ENCODE measurements around the gene CFAP107. TPM values are rescaled to one million over a fixed set of nuclear protein-coding genes. Genes with fewer than 3 reads are reported as not detected.

The CFAP107 gene
- total and polyA plus RNA-seq, 12 donors, result not detected

DNA sequence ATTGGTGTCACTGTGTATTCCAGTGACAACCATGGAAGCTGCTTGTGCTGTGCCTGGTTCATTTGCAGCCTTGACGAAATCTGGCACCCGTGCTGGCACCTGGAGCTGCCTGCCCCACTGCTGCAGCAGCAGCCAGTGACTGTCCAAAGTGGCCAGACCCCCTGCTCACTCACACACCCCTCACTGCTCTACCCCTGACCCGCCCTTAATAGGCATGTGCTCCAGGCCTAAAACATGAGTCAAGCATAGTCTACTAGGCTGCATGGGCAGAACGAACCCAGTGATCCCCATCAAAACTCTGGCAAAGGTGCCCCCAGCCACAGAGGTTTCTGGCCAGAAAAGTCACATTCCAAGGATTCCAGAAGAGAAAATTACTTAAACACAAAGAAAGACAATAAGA is 52.9 kb downstream of the CFAP107 start:
- WGBS, 4 donors, result 53 to 63% (median 56%) methylated on average over 4 of the region's 4 CpGs; no CpG with 5 or more reads in 1 of the 4 donors

DNA sequence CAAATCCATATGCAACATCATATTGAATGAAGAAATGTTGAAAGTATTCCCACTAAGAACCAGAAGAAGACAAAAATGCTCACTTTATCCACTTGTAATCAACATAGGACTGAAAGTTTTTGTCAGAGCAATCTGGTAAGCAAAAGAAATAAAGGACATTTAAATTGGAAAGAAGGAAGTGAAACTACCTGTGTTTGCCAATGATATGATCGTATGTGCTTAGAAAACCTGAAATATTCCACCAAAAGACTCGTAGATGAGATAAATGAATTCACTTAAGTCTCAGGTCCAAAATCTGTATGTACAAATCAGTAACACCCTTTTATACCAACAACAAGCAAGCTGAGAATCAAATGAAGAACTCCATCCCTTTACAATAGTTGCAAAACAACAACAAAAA is 53.7 kb downstream of the CFAP107 start:
- no peak overlapping the region for H3K4me3 ChIP-seq
- H3K27ac ChIP-seq, result no peak overlapping the region
- TF ChIP-seq POLR2A (IDR thresholded peaks at IDR 0.05), result no peak
- TF ChIP-seq, protein P1, sequence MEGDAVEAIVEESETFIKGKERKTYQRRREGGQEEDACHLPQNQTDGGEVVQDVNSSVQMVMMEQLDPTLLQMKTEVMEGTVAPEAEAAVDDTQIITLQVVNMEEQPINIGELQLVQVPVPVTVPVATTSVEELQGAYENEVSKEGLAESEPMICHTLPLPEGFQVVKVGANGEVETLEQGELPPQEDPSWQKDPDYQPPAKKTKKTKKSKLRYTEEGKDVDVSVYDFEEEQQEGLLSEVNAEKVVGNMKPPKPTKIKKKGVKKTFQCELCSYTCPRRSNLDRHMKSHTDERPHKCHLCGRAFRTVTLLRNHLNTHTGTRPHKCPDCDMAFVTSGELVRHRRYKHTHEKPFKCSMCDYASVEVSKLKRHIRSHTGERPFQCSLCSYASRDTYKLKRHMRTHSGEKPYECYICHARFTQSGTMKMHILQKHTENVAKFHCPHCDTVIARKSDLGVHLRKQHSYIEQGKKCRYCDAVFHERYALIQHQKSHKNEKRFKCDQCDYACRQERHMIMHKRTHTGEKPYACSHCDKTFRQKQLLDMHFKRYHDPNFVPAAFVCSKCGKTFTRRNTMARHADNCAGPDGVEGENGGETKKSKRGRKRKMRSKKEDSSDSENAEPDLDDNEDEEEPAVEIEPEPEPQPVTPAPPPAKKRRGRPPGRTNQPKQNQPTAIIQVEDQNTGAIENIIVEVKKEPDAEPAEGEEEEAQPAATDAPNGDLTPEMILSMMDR (IDR thresholded peaks at IDR 0.05), result no peak
- intact Hi-C loops (cut with DNase I), result no loop called here
- 57 to 76% (median 63%) methylated on average over 2 of the region's 2 CpGs for WGBS, 4 donors
- DNase-seq, result no peak
- no peaks in the 10 kb centered on the region for H3K9me3 ChIP-seq (replicated peaks in 1 of 3)
- H3K27me3 ChIP-seq, result no peaks in the 10 kb centered on the region
- no peaks in the 10 kb centered on the region for H3K36me3 ChIP-seq (replicated peaks in 1 of 2)
- no peaks in the 10 kb centered on the region for H3K4me1 ChIP-seq (replicated peaks in 1 of 2)

More for the DNA sequence above, 52.9 kb downstream of the CFAP107 start:
- Histone ChIP-seq H3K4me1 (replicated peaks in 1 of 2) (no peaks in the 10 kb centered on the region), H3K27ac (no peak overlapping the region), H3K4me3 (no peak overlapping the region), H3K27me3 (no peaks in the 10 kb centered on the region), H3K36me3 (replicated peaks in 1 of 2) (no peaks in the 10 kb centered on the region), H3K9me3 (replicated peaks in 1 of 3) (no peaks in the 10 kb centered on the region)
- TF ChIP-seq, protein P1 (IDR thresholded peaks at IDR 0.05), result no peak
- TF ChIP-seq POLR2A (IDR thresholded peaks at IDR 0.05), result no peak
- intact Hi-C loops (cut with DNase I), result no loop called here
- DNase-seq, result no peak

DNA sequence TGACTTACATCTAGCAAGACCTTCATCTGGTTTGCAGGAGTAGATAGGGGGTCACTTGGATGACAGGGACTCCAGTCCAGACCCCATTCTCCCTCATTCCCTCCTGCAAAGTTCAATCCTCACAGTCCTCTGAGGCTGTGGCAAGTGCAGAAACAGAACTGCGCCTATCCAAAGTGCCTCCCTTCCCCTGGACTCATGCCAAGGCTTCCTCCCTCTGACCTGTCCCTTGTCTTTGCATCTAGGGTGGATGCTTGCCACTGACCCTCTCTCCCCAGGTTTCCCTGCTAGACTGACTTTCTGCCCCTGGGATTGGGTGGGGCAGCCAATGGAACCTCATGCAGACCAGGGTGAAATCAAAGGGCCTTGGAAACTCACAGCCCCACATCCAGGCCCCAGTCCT is 63.9 kb downstream of the CFAP107 start:
- no peak for DNase-seq
- no peaks in the 10 kb centered on the region for H3K27me3 ChIP-seq
- no peak overlapping the region for H3K4me3 ChIP-seq
- H3K27ac ChIP-seq, result no peak overlapping the region
- WGBS, 4 donors, result 75 to 90% (median 80%) methylated on average over 1 of the region's 1 CpG; no CpG with 5 or more reads in 1 of the 4 donors
- no peak for TF ChIP-seq POLR2A (IDR thresholded peaks at IDR 0.05)
- TF ChIP-seq, protein P1 (IDR thresholded peaks at IDR 0.05), result no peak
- intact Hi-C loops (cut with DNase I), result no loop called here
- H3K4me1 ChIP-seq (replicated peaks in 1 of 2), result no peaks in the 10 kb centered on the region
- no peaks in the 10 kb centered on the region for H3K9me3 ChIP-seq (replicated peaks in 1 of 3)
- no peaks in the 10 kb centered on the region for H3K36me3 ChIP-seq (replicated peaks in 1 of 2)

DNA sequence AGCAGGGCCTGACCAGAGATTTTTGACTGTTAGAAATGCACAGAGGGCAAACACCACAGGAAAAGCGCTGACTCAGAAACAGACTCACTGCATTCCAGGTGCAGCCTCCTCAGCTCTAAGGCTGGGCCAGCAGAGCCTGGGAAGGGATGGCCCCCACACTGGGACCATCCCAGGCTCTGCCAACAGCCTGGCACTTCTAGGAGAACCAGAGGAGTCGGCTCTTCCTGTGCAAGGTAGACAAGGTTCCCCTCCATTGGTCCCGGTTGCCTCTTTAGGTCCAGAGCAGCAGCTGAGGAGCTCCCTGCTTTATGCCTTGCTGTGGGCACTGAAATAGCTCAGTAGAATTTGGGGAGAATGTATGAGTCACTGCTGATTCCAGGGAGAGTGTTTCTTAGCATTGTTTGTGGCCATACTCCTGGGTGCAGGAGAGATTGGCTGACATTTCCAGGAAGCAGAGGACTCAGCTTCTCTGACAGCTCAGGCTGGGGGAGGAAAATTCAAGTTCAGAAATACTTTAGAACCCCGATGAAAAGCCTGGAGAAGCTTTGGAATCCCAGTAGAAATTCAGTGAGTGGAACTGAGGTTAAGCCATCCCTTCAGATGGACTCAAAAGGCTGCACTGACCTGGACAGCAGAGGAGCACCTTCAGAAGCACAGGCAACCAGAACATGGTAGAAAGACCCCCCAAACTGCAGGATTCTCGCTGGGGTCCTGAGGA is 64.8 kb downstream of the CFAP107 start:
- H3K4me3 ChIP-seq, result no peak overlapping the region
- no peaks in the 10 kb centered on the region for H3K4me1 ChIP-seq (replicated peaks in 1 of 2)
- no peaks in the 10 kb centered on the region for H3K9me3 ChIP-seq (replicated peaks in 1 of 3)
- no peak for DNase-seq
- H3K36me3 ChIP-seq (replicated peaks in 1 of 2), result no peaks in the 10 kb centered on the region
- WGBS, 4 donors, result 48 to 70% (median 67%) methylated on average over 2 to 5 of the region's 5 CpGs
- no peak overlapping the region for H3K27ac ChIP-seq
- intact Hi-C loops (cut with DNase I), result no loop called here
- no peak for TF ChIP-seq POLR2A (IDR thresholded peaks at IDR 0.05)
- TF ChIP-seq, protein P1 (IDR thresholded peaks at IDR 0.05), result no peak
- H3K27me3 ChIP-seq, result no peaks in the 10 kb centered on the region

Data from adrenal gland (tissue), 12 donors.